HCT116 (cell line): ENCODE results near the gene DIAPH3. TPM values are rescaled to one million over a fixed set of nuclear protein-coding genes. Genes with fewer than 3 reads are reported as not detected.

ENCODE experiments used
- ATAC-seq: fragments of 200-7000 bp; cut with Tn5 transposase; 2 replicates; pipeline ENCODE4 v1.9.1; 2020; ENCODE audit warnings: mild to moderate bottlenecking, moderate library complexity
- BruUV-seq: library from RNA; stranded (reverse); fragments of 400-500 nt; replicated peaks from 2 replicates; lab custom pipeline; 2021; lab: Mats Ljungman, UMichigan
- CTCF ChIA-PET: fragments of 300-600 bp; sonication (Branson Sonifier 250); formaldehyde crosslinking; loops from one replicate; lab custom pipeline; 2021; ENCODE audit warnings: antibody characterized with exemption; lab: Charles Lee
- POLR2A ChIA-PET: fragments of 300-600, 350-600 bp; sonication (Branson Sonifier 250); formaldehyde crosslinking; loops from one replicate; lab custom pipeline; 2021; ENCODE audit warnings: antibody characterized with exemption; lab: Charles Lee
- RAD21 ChIA-PET, 2 experiments: fragments of 300-600 bp; sonication (Branson Sonifier 250); formaldehyde crosslinking; loops; one replicate each; lab custom pipeline; 2023; ENCODE audit warnings: low total read pairs in 2 of 2; ENCODE audit not compliant: uncharacterized antibody in 2 of 2, unreplicated experiment in 2 of 2, low non-redundant PET in 1 of 2; lab: Charles Lee
- DNase-seq: peaks from one replicate; pipeline ENCODE4 v3.0.0-alpha.2; 2010; ENCODE audit warnings: low read depth, low spot score
- H2AFZ ChIP-seq: fragments of 200-600 bp; shearing (Covaris generic), sonication (generic); 2 replicates; pipeline ENCODE4 v1.6.1; 2017; ENCODE audit warnings: low read depth, mixed run types, mixed read lengths, antibody characterized with exemption, low read length; ENCODE audit not compliant: poor library complexity, severe bottlenecking
- H3K27ac ChIP-seq: 2 replicates; pipeline ENCODE4 v1.5.1; 2012; ENCODE audit warnings: low read depth, low read length
- H3K27me3 ChIP-seq: fragments of 200-600 bp; sonication (generic); 2 replicates; pipeline ENCODE4 v1.6.1; 2016; ENCODE audit warnings: mixed run types, low read length, mixed read lengths; ENCODE audit not compliant: insufficient read depth
- H3K36me3 ChIP-seq, 2 experiments: fragments of 200-500 bp in 1 of 2; fragments of 200-600 bp in 1 of 2; sonication (Bioruptor generic) in 1 of 2; sonication (generic) in 1 of 2; 2 replicates each; pipeline versions ENCODE4 v1.5.1 to v1.6.1; 2014 to 2016; ENCODE audit warnings: low read length in 2 of 2, inconsistent platforms in 1 of 2, mixed read lengths in 1 of 2, mixed run types in 1 of 2; ENCODE audit not compliant: insufficient read depth in 2 of 2, control insufficient read depth in 1 of 2
- H3K4me1 ChIP-seq, 2 experiments: fragments of 200-600 bp in 1 of 2; sonication (generic) in 1 of 2; 2 replicates each; pipeline versions ENCODE4 v1.5.1 to v1.6.1; 2012 to 2017; ENCODE audit warnings: low read length in 2 of 2, inconsistent platforms in 1 of 2, mild to moderate bottlenecking in 1 of 2, mixed read lengths in 1 of 2, mixed run types in 1 of 2, moderate library complexity in 1 of 2; ENCODE audit not compliant: insufficient read depth in 2 of 2, control insufficient read depth in 1 of 2
- H3K4me2 ChIP-seq: fragments of 200-600 bp; sonication (generic); 2 replicates; pipeline ENCODE4 v1.6.1; 2017; ENCODE audit warnings: mixed run types, low read length, mixed read lengths
- H3K4me3 ChIP-seq, 2 experiments: fragments of 200-600 bp in 1 of 2; sonication (generic) in 1 of 2; replicated peaks in 1 of 2; 2 replicates each; pipeline ENCODE4 v1.5.1; 2011 to 2016; ENCODE audit warnings: low read length in 2 of 2, control low read depth in 1 of 2, low read depth in 1 of 2, mild to moderate bottlenecking in 1 of 2, mixed read lengths in 1 of 2, mixed run types in 1 of 2
- H3K79me2 ChIP-seq: fragments of 200-600 bp; sonication (generic); 2 replicates; pipeline ENCODE4 v1.6.1; 2017; ENCODE audit warnings: mild to moderate bottlenecking, mixed run types, low read length, moderate library complexity, mixed read lengths; ENCODE audit not compliant: insufficient read depth
- H3K9ac ChIP-seq: fragments of 200-600 bp; sonication (generic); 2 replicates; pipeline ENCODE4 v1.6.1; 2016; ENCODE audit warnings: low read length, mixed read lengths
- H3K9me2 ChIP-seq: fragments of 200-600 bp; sonication (generic), shearing (Covaris generic); 2 replicates; pipeline ENCODE4 v1.6.1; 2017; ENCODE audit warnings: mixed run types, mild to moderate bottlenecking, moderate library complexity; ENCODE audit not compliant: insufficient read depth
- H3K9me3 ChIP-seq, 2 experiments: fragments of 200-500 bp in 1 of 2; fragments of 200-600 bp in 1 of 2; sonication (Bioruptor generic) in 1 of 2; sonication (generic) in 1 of 2; 2 replicates each; pipeline ENCODE4 v1.6.1; 2014 to 2017; ENCODE audit warnings: low read length in 2 of 2, mixed read lengths in 2 of 2, inconsistent platforms in 1 of 2, low read depth in 1 of 2, mild to moderate bottlenecking in 1 of 2, mixed run types in 1 of 2, moderate library complexity in 1 of 2; ENCODE audit not compliant: control insufficient read depth in 1 of 2, insufficient read depth in 1 of 2
- H4K20me1 ChIP-seq: fragments of 200-600 bp; sonication (generic), shearing (Covaris generic); 2 replicates; pipeline ENCODE4 v1.6.1; 2017; ENCODE audit warnings: mixed run types, mild to moderate bottlenecking, moderate library complexity; ENCODE audit not compliant: insufficient read depth
- CBX3 ChIP-seq: IDR thresholded peaks from 2 replicates; pipeline ENCODE4 v1.6.1; 2012; ENCODE audit warnings: low read depth
- CEBPB ChIP-seq: IDR thresholded peaks from 2 replicates; pipeline ENCODE4 v1.6.1; 2012; ENCODE audit warnings: low read depth
- EGR1 ChIP-seq: IDR thresholded peaks from 2 replicates; pipeline ENCODE4 v1.6.1; 2012; ENCODE audit warnings: low read depth
- ELF1 ChIP-seq: IDR thresholded peaks from 2 replicates; pipeline ENCODE4 v1.6.1; 2012; ENCODE audit warnings: low read depth, borderline replicate concordance
- EZH2 ChIP-seq: fragments of 200-600 bp; sonication (generic); IDR thresholded peaks from 2 replicates; pipeline ENCODE4 v1.6.1; 2017; ENCODE audit warnings: antibody characterized with exemption, mixed run types
- FOSL1 ChIP-seq: IDR thresholded peaks from 2 replicates; pipeline ENCODE4 v1.6.1; 2012; ENCODE audit warnings: low read depth
- JUND ChIP-seq: IDR thresholded peaks from 2 replicates; pipeline ENCODE4 v1.6.1; 2012
- POLR2A ChIP-seq: IDR thresholded peaks from 2 replicates; pipeline ENCODE4 v1.7.0; 2011; ENCODE audit warnings: borderline replicate concordance; ENCODE audit not compliant: insufficient read depth, insufficient read length; ENCODE audit errors: extremely low read depth
- POLR2AphosphoS5 ChIP-seq: IDR thresholded peaks from 2 replicates; pipeline ENCODE4 v1.6.1; 2011; ENCODE audit warnings: mild to moderate bottlenecking, low read depth, low read length, moderate library complexity
- RAD21 ChIP-seq: IDR thresholded peaks from 2 replicates; pipeline ENCODE4 v1.6.1; 2012; ENCODE audit warnings: low read depth, mild to moderate bottlenecking
- SIN3A ChIP-seq: IDR thresholded peaks from 2 replicates; pipeline ENCODE4 v1.6.1; 2012; ENCODE audit warnings: low read depth
- SP1 ChIP-seq: IDR thresholded peaks from 2 replicates; pipeline ENCODE4 v1.6.1; 2012; ENCODE audit warnings: low read depth
- SRF ChIP-seq: IDR thresholded peaks from 2 replicates; pipeline ENCODE4 v1.6.1; 2012; ENCODE audit warnings: low read depth
- TCF7L2 ChIP-seq: IDR thresholded peaks from 2 replicates; pipeline ENCODE4 v1.7.0; 2011; ENCODE audit warnings: borderline replicate concordance, inconsistent platforms; ENCODE audit not compliant: insufficient read depth, insufficient read length; ENCODE audit errors: extremely low read depth
- YY1 ChIP-seq: IDR thresholded peaks from 2 replicates; pipeline ENCODE4 v1.6.1; 2011; ENCODE audit warnings: low read length, low read depth, moderate library complexity, mild to moderate bottlenecking; ENCODE audit not compliant: insufficient replicate concordance; ENCODE audit errors: extremely low read depth
- ZFX ChIP-seq: fragments of 450-650 bp; IDR thresholded peaks from 2 replicates; pipeline ENCODE4 v1.6.1; 2017
- ZNF274 ChIP-seq: fragments of 200-500 bp; sonication (Bioruptor generic); IDR thresholded peaks from 2 replicates; pipeline ENCODE4 v1.6.1; 2014; ENCODE audit warnings: mild to moderate bottlenecking, low read depth, low read length, inconsistent platforms
- intact Hi-C: fragments of 100-400 bp; cut with micrococcal nuclease; formaldehyde crosslinking; loops from 2 replicates; pipeline ENCODE4 v1.10.0; 2022
- total RNA-seq: library from RNA; stranded (reverse); gene quantifications from one replicate; pipeline ENCODE4 v1.2.1, GENCODE V29; 2021; ENCODE audit not compliant: unreplicated experiment
- TF ChIP-seq, protein P1 (sequence below): IDR thresholded peaks from 2 replicates; pipeline ENCODE4 v1.6.1; 2012
- TF ChIP-seq, protein P2 (sequence below): IDR thresholded peaks from 2 replicates; pipeline ENCODE4 v1.6.1; 2011; ENCODE audit warnings: mild to moderate bottlenecking, low read length, moderate library complexity; ENCODE audit not compliant: insufficient replicate concordance; ENCODE audit errors: extremely low read depth
- TF ChIP-seq, protein P3 (sequence below), 3 experiments: fragments of 200-600 bp in 1 of 3; sonication (generic) in 1 of 3; IDR thresholded peaks in 2 of 3; conservative IDR thresholded peaks in 1 of 3; 2 replicates each; pipeline ENCODE4 v1.5.1; 2012 to 2017; ENCODE audit warnings: low read depth in 2 of 3, low read length in 2 of 3, antibody characterized with exemption in 1 of 3, borderline replicate concordance in 1 of 3, control low read depth in 1 of 3, mild to moderate bottlenecking in 1 of 3, mixed read lengths in 1 of 3, mixed run types in 1 of 3, moderate library complexity in 1 of 3; ENCODE audit not compliant: insufficient read depth in 1 of 3

The DIAPH3 gene
- total RNA-seq, 1 experiment from 2014 or later: 22.8 TPM

DNA sequence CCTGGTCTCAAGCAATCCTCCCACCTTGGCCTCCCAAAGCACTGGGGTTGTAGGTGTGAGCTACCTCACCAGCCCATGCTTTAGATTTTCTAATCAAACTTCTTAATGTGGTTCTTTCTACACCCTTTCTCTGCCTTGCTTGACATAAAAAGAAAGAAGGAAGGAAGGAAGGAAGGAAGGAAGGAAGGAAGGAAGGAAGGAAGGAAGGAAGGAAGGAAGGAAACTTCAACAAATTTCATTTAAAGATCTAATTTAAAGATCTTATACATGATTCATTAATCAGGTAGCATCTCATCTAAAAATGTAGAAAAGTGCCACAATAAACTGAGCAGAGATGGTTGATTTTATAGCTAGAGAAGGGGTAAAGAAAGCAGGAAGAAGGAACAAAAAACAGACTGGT is 215.0 kb downstream of the DIAPH3 start:
- ChIA-PET CTCF (no interaction called here), POLR2A (no interaction called here), RAD21 (no interaction called here)
- no peak overlapping the region for H3K27ac ChIP-seq
- no peaks in the 10 kb centered on the region for H3K79me2 ChIP-seq
- H3K4me1 ChIP-seq: no peaks in the 10 kb centered on the region
- H3K4me3 ChIP-seq: no peak overlapping the region
- no peaks in the 10 kb centered on the region for H3K9me2 ChIP-seq
- no peaks in the 10 kb centered on the region for H3K36me3 ChIP-seq
- no TSS peak for BruUV-seq
- TF ChIP-seq CBX3: no peak
- TF ChIP-seq CEBPB: no peak
- no peaks in the 10 kb centered on the region for H4K20me1 ChIP-seq
- no peak for DNase-seq
- H3K4me2 ChIP-seq: no peak overlapping the region
- ATAC-seq: no peak
- H3K9me3 ChIP-seq: no peaks in the 10 kb centered on the region
- H2AFZ ChIP-seq: no peak overlapping the region
- intact Hi-C loops: no loop called here
- H3K9ac ChIP-seq: no peak overlapping the region
- H3K27me3 ChIP-seq: no peaks in the 10 kb centered on the region

DNA sequence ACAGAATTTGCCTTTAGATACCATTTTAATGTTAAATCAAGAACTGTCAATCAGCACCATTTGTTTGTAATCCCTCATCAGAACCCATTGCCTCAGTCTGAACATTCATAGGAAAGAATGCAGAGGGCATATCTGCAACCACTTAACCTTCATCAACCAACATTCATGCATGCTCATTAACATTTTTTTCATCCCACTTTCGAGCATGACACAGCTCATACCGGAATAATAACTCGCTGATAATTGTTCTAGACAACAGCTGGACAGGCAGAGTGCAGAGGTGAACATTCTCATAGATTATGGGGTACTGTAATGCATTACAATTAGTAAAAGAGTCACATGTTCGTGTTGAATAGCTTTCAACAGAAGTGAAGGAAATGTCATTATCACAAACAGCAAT is 216.8 kb downstream of the DIAPH3 start:
- RAD21 ChIA-PET: no interaction called here
- no peak for DNase-seq
- no peaks in the 10 kb centered on the region for H4K20me1 ChIP-seq
- TF ChIP-seq RAD21 (no peak), CEBPB (no peak), POLR2A (no peak), ZFX (no peak), EZH2 (no peak), ELF1 (no peak), JUND (no peak), TCF7L2 (no peak), SIN3A (no peak), SP1 (no peak), YY1 (no peak), SRF (no peak), FOSL1 (no peak), EGR1 (no peak), POLR2AphosphoS5 (no peak), CBX3 (no peak), ZNF274 (no peak)
- TF ChIP-seq, protein P1, sequence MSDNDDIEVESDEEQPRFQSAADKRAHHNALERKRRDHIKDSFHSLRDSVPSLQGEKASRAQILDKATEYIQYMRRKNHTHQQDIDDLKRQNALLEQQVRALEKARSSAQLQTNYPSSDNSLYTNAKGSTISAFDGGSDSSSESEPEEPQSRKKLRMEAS: no peak
- TF ChIP-seq, protein P2, sequence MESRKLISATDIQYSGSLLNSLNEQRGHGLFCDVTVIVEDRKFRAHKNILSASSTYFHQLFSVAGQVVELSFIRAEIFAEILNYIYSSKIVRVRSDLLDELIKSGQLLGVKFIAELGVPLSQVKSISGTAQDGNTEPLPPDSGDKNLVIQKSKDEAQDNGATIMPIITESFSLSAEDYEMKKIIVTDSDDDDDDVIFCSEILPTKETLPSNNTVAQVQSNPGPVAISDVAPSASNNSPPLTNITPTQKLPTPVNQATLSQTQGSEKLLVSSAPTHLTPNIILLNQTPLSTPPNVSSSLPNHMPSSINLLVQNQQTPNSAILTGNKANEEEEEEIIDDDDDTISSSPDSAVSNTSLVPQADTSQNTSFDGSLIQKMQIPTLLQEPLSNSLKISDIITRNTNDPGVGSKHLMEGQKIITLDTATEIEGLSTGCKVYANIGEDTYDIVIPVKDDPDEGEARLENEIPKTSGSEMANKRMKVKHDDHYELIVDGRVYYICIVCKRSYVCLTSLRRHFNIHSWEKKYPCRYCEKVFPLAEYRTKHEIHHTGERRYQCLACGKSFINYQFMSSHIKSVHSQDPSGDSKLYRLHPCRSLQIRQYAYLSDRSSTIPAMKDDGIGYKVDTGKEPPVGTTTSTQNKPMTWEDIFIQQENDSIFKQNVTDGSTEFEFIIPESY: no peak
- TF ChIP-seq, protein P3, sequence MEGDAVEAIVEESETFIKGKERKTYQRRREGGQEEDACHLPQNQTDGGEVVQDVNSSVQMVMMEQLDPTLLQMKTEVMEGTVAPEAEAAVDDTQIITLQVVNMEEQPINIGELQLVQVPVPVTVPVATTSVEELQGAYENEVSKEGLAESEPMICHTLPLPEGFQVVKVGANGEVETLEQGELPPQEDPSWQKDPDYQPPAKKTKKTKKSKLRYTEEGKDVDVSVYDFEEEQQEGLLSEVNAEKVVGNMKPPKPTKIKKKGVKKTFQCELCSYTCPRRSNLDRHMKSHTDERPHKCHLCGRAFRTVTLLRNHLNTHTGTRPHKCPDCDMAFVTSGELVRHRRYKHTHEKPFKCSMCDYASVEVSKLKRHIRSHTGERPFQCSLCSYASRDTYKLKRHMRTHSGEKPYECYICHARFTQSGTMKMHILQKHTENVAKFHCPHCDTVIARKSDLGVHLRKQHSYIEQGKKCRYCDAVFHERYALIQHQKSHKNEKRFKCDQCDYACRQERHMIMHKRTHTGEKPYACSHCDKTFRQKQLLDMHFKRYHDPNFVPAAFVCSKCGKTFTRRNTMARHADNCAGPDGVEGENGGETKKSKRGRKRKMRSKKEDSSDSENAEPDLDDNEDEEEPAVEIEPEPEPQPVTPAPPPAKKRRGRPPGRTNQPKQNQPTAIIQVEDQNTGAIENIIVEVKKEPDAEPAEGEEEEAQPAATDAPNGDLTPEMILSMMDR (IDR thresholded peaks at IDR 0.05 in 2 of 3, conservative IDR thresholded peaks at IDR 0.05 in 1 of 3; ENCODE audit: borderline replicate concordance in 1 of 3, insufficient read depth in 1 of 3, low read depth in 2 of 3, low read length in 2 of 3): no peak
- TF ChIP-seq, all 23 proteins: peak for 0
- Histone ChIP-seq H3K9me2 (no peaks in the 10 kb centered on the region), H3K4me2 (no peak overlapping the region), H3K4me3 (no peak overlapping the region), H3K79me2 (no peaks in the 10 kb centered on the region), H2AFZ (no peak overlapping the region), H3K36me3 (no peaks in the 10 kb centered on the region), H3K9me3 (no peaks in the 10 kb centered on the region), H3K27me3 (no peaks in the 10 kb centered on the region), H3K4me1 (no peaks in the 10 kb centered on the region), H3K9ac (no peak overlapping the region), H3K27ac (no peak overlapping the region)
- intact Hi-C loops: no loop called here
- ATAC-seq: no peak
- ChIA-PET POLR2A (no interaction called here), CTCF (no interaction called here)
- BruUV-seq: no TSS peak
